Fibroblast of villous mesenchyme (primary cell): ENCODE measurements around the gene RASGRP2. TPM values are rescaled to one million over a fixed set of nuclear protein-coding genes. Genes with fewer than 3 reads are reported as not detected.
A peak's percentile ranks its signal among the peaks of the same experiment; 100 is the strongest.

Experiments used
- DNase-seq: peaks from one replicate; pipeline ENCODE4 v3.0.0-alpha.2; 2010; ENCODE audit warnings: low read depth
- H3K4me3 ChIP-seq: 2 replicates; pipeline ENCODE4 v1.5.1; 2011; ENCODE audit warnings: low read depth, mild to moderate bottlenecking, low read length
- CTCF ChIP-seq: IDR thresholded peaks from 2 replicates; pipeline ENCODE4 v1.5.1; 2012; ENCODE audit warnings: low read depth, mild to moderate bottlenecking, low read length; ENCODE audit not compliant: insufficient read depth
- total RNA-seq: library from RNA; depleted of rRNA; stranded (reverse); fragments of >200 nt; gene quantifications from 2 replicates; pipeline ENCODE4 v1.2.3, GENCODE V29; 2012

Gene RASGRP2
- total RNA-seq, 1 donor = 12.5 TPM

GRCh38 chr11:64788321-64789215 is 44.6 kb upstream of the RASGRP2 start:
- DNase-seq = no peak
- no peak for TF ChIP-seq CTCF
- H3K4me3 ChIP-seq = no peak overlapping the region

- peak; percentile 82 for TF ChIP-seq CTCF
- no peak overlapping the region for H3K4me3 ChIP-seq
- peak; percentile 40 for DNase-seq
Observed at GRCh38 chr11:64787526-64788320, 43.8 kb upstream of the RASGRP2 start.

GRCh38 chr11:64786308-64786707 is 42.4 kb upstream of the RASGRP2 start:
- TF ChIP-seq CTCF = no peak
- H3K4me3 ChIP-seq = no peak overlapping the region
- DNase-seq = no peak

- H3K4me3 ChIP-seq = no peak overlapping the region
- TF ChIP-seq CTCF = no peak
Observed at GRCh38 chr11:64784813-64785581, 41.1 kb upstream of the RASGRP2 start.

GRCh38 chr11:64778473-64779298 is 34.7 kb upstream of the RASGRP2 start, which contains the start of gene SF1:
Gene SF1, minus strand, starts transcription at chr11:64778542. Its CDS starts 150 bp downstream, at chr11:64778392.
- H3K4me3 ChIP-seq = peak within 1 kb of the TSS; percentile 88
- DNase-seq = peak; percentile 100
- TF ChIP-seq CTCF = no peak

More at GRCh38 chr11:64784813-64785581, 41.1 kb upstream of the RASGRP2 start:
- no peak for DNase-seq

GRCh38 chr11:64778223-64778472 is 34.2 kb upstream of the RASGRP2 start:
- DNase-seq = no peak
- H3K4me3 ChIP-seq = peak overlapping the region; percentile 88
- TF ChIP-seq CTCF = no peak
